ENCODE data around the gene KCTD19. TPM values are rescaled to one million over a fixed set of nuclear protein-coding genes. Genes with fewer than 3 reads are reported as not detected.
A peak's percentile ranks its signal among the peaks of the same experiment; 100 is the strongest.

Gene KCTD19
- polyA plus RNA-seq, 1 experiment = 0.25 TPM

- DNase-seq (ENCODE audit: low read depth, low spot score) = peak; percentile 10
- POLR2A ChIA-PET = interaction anchor here (1.0 kb wide), 1 partner anchor 79 kb away, joined by 4 read pairs; no protein-coding TSS in a partner anchor
- Histone ChIP-seq H3K9me3 (ENCODE audit: control insufficient read depth, insufficient read depth, low read length) (no peaks in the 10 kb centered on the region; the same call in 1 of the 2 replicates), H3K4me3 (ENCODE audit: low read depth, low read length) (no peak overlapping the region), H3K27ac (ENCODE audit: low read depth, low read length) (no peak overlapping the region), H3K27me3 (ENCODE audit: control insufficient read depth, insufficient read depth, low read length) (no peaks in the 10 kb centered on the region)
- CTCF ChIA-PET = interaction anchor here (0.6 to 2.7 kb wide), 11 partner anchors 9 to 878 kb away, joined by 3 to 37 read pairs (median 3); partner anchors contain the start of genes KCTD19, LRRC36 and NAE1
- TF ChIP-seq, protein P1, sequence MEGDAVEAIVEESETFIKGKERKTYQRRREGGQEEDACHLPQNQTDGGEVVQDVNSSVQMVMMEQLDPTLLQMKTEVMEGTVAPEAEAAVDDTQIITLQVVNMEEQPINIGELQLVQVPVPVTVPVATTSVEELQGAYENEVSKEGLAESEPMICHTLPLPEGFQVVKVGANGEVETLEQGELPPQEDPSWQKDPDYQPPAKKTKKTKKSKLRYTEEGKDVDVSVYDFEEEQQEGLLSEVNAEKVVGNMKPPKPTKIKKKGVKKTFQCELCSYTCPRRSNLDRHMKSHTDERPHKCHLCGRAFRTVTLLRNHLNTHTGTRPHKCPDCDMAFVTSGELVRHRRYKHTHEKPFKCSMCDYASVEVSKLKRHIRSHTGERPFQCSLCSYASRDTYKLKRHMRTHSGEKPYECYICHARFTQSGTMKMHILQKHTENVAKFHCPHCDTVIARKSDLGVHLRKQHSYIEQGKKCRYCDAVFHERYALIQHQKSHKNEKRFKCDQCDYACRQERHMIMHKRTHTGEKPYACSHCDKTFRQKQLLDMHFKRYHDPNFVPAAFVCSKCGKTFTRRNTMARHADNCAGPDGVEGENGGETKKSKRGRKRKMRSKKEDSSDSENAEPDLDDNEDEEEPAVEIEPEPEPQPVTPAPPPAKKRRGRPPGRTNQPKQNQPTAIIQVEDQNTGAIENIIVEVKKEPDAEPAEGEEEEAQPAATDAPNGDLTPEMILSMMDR (IDR thresholded peaks at IDR 0.05; ENCODE audit: low read depth, low read length) = peak; percentile 47
These were observed 12.9 kb upstream of the KCTD19 start for GRCh38 chr16:67339453-67339852.

GRCh38 chr16:67336648-67337047 lies 10.1 kb upstream of the KCTD19 start:
- TF ChIP-seq, protein P1 (IDR thresholded peaks at IDR 0.05; ENCODE audit: low read depth, low read length) = no peak
- Histone ChIP-seq H3K27ac (ENCODE audit: low read depth, low read length) (no peak overlapping the region), H3K9me3 (ENCODE audit: control insufficient read depth, insufficient read depth, low read length) (no peaks in the 10 kb centered on the region; the same call in 1 of the 2 replicates), H3K4me3 (ENCODE audit: low read depth, low read length) (no peak overlapping the region), H3K27me3 (ENCODE audit: control insufficient read depth, insufficient read depth, low read length) (no peaks in the 10 kb centered on the region)
- ChIA-PET POLR2A (no interaction called here), CTCF (interaction anchor here (1.3 kb wide), 1 partner anchor 10 kb away, joined by 5 read pairs; the partner anchor contains the start of genes KCTD19 and LRRC36)
- no peak for DNase-seq (ENCODE audit: low read depth, low spot score)

- TF ChIP-seq, protein P1 (IDR thresholded peaks at IDR 0.05; ENCODE audit: low read depth, low read length) = no peak
- no peaks in the 10 kb centered on the region for H3K27me3 ChIP-seq (ENCODE audit: control insufficient read depth, insufficient read depth, low read length)
- ChIA-PET CTCF (interaction anchor here (1.3 kb wide), 1 partner anchor 9 kb away, joined by 5 read pairs; the partner anchor contains the start of genes KCTD19 and LRRC36), POLR2A (no interaction called here)
- DNase-seq (ENCODE audit: low read depth, low spot score) = no peak
- no peak overlapping the region for H3K4me3 ChIP-seq (ENCODE audit: low read depth, low read length)
- no peak overlapping the region for H3K27ac ChIP-seq (ENCODE audit: low read depth, low read length)
- H3K9me3 ChIP-seq (ENCODE audit: control insufficient read depth, insufficient read depth, low read length) = no peaks in the 10 kb centered on the region; the same call in 1 of the 2 replicates
These were observed 9.6 kb upstream of the KCTD19 start for GRCh38 chr16:67336116-67336515.

- no peaks in the 10 kb centered on the region for H3K27me3 ChIP-seq (ENCODE audit: control insufficient read depth, insufficient read depth, low read length)
- H3K27ac ChIP-seq (ENCODE audit: low read depth, low read length) = no peak overlapping the region
- DNase-seq (ENCODE audit: low read depth, low spot score) = no peak
- H3K9me3 ChIP-seq (ENCODE audit: control insufficient read depth, insufficient read depth, low read length) = no peaks in the 10 kb centered on the region; the same call in 1 of the 2 replicates
- TF ChIP-seq, protein P1 (IDR thresholded peaks at IDR 0.05; ENCODE audit: low read depth, low read length) = no peak
- ChIA-PET CTCF (interaction anchor here (0.5 kb wide), 1 partner anchor 375 kb away, joined by 3 read pairs; no protein-coding TSS in a partner anchor), POLR2A (no interaction called here)
- no peak overlapping the region for H3K4me3 ChIP-seq (ENCODE audit: low read depth, low read length)
These were observed 6.8 kb upstream of the KCTD19 start for GRCh38 chr16:67333315-67333714.

- DNase-seq (ENCODE audit: low read depth, low spot score) = no peak
- TF ChIP-seq, protein P1 (IDR thresholded peaks at IDR 0.05; ENCODE audit: low read depth, low read length) = no peak
- ChIA-PET POLR2A (no interaction called here), CTCF (interaction anchor here (0.9 kb wide), 1 partner anchor 10 kb away, joined by 3 read pairs; no protein-coding TSS in a partner anchor)
- Histone ChIP-seq H3K27me3 (ENCODE audit: control insufficient read depth, insufficient read depth, low read length) (no peaks in the 10 kb centered on the region), H3K27ac (ENCODE audit: low read depth, low read length) (no peak overlapping the region), H3K9me3 (ENCODE audit: control insufficient read depth, insufficient read depth, low read length) (no peaks in the 10 kb centered on the region; the same call in 1 of the 2 replicates), H3K4me3 (ENCODE audit: low read depth, low read length) (no peak overlapping the region)
These were observed 3.4 kb upstream of the KCTD19 start for GRCh38 chr16:67329901-67330300.

Data from AG04450 (cell line).